HG03354 (cell line): ENCODE results near the gene HAUS7.

ENCODE experiments used
- ATAC-seq: cut with Tn5 transposase; IDR thresholded peaks from one replicate; pipeline ENCODE4 v1.9.1; 2021; ENCODE audit warnings: mild to moderate bottlenecking; ENCODE audit not compliant: unreplicated experiment, poor library complexity, severe bottlenecking

HAUS7 gene

DNA sequence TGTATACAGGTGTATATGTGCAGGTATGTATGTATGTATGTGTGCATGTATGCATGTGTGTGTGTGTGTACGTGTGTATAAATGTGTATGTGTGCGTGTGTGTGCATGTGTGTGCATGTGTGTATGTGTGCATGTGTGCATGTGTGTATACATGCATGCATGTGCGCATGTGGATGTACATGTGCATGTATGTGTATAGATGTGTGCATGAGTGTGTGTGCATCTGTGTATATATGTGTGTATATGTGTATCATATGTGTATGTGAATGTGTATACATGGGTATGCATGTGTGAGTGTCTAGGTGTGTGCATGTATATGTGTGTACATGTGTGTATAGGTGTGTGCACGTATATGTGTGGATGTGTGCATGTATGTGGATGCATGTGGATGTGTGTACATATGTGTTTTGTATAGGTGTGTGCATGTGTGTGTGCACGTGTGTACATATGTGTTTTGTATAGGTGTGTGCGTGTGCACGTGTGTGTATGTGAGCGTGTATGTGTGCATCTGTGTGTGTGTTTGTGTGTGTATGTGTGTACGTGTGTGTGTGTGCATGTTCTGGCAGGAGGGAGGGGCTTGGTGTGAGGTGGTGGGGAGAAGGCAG is 30.4 kb upstream of the HAUS7 start:
- ATAC-seq, result no peak

DNA sequence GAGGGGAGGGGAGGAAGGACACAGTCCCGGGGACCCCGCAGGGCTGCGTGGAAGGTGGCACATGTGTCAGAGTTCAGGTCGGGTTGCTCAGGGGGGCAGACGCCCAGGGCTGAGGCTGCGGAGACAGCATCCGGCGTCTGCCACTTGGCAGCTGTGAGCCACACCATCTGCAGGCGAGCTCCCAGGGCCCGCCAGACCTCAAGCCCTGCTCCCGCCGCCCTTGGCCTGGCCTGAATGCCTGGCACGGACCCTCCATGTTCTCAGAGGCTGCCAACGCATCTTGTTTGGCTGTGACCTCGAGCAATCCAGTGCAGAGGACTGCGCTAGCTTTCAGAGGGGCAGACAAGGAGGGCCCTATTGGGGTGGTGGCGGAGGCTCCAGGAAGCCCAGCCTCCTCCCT is 29.5 kb upstream of the HAUS7 start:
- ATAC-seq, result no peak

DNA sequence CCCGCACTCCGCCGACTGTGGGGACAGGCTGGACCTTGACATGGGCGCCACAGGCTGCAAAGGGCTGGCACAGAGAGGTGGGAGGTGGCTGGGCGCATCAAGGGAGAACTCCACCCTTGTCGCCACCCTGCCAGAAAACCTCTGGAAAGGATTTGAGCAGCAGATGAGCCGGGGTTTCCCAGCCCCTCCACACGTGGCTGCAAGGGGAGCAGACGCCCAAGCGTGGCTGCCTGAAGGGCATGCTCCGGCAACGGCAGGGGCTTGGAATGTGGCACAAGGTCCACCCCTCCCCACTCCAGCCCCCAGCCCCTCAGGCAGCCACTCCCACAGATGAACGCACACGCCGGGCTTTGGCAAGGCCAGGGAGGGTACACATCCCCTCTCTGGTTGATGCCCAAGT is 29.0 kb upstream of the HAUS7 start:
- ATAC-seq, result no peak

DNA sequence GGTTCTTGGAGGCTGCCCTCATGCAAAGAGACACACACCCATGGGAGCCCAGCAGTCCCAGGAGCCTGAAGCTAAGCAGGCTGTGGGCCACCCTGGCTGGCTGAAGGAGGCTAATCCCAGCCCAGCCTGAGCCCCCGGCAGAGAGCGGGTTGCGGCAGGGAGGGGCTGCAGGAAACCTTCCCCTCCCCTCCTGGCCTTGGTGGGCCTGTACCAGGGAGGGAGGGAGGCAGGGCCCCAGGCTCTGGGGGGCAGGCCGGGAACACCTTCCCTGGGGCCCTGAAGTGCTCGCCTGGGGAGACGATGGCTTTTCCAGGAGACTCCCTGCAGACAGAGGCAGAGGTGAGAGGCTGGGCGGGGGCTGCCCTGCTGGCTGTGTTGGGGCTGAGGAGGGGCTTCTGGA is 28.1 kb upstream of the HAUS7 start:
- ATAC-seq, result no peak

DNA sequence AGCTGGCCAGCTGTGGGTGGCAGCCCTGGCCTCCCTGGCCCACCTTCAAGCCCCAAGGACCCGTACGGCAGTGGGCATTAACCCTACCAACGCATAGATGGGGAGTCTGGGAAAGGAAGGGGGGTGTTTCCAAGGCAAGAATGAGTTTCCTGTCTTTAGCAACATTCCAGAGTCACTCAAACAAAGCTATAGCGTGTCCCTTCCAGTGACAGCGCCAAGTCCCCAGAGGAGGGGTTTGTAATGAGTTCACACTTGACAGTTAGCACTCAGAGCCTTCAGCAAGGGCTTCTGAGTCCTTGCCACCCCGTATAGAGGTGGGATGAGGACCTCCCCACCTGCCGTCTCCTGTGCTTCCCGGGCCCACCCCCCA is 26.2 kb upstream of the HAUS7 start:
- ATAC-seq, result no peak

DNA sequence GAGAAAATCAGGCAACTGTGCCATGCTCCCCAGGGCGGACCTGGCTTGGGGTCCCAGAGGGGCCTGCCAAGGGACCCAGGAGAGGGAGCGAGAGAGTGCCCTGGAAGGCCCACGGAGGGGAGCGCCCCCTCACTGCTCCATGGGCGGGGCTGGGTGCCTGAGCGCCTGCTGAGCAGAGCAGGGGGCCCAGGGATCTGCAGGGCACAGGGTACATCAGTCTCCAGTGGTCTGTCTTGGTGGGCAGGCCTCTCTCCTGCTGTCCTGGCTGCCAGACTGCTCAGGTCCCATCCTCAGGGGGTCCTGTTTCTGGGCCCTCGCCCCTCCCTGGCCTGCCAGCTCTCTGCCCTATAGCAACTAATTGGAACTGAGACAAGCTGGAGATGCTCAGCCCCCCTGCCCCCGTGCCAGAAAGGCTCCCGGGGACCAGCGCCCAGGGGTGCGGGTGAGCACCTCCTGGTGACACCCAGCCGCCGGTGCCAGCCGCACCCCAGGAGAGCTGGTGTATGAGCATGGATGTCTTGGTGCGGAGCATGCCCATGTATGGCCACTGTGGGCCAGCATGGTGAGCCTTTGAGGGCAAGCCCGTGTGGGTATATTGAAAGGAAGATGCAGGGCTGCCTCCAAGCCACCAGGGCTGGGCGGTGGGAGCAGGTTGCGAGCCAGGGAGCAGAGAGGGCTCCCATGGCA is 25.7 kb upstream of the HAUS7 start:
- no peak for ATAC-seq

DNA sequence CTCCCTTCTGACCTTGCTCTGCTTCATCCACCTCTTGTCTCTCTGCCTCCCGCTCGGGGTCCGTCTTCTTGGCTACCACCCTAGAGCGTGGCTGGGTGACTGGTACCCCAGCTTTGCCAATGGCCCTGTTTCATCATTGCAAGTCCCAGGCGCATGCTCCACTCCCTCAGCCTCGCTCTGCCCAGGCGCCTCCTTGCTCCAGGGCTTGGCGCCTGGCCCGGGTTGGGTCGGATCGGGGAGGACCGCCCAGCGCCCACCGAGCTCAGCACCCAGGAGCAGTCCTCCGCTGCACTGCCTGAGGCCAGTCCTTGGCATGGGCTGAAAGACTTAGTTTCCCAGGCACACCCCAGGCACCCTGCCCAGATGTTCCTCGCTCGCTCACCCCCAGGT is 25.0 kb upstream of the HAUS7 start:
- no peak for ATAC-seq

DNA sequence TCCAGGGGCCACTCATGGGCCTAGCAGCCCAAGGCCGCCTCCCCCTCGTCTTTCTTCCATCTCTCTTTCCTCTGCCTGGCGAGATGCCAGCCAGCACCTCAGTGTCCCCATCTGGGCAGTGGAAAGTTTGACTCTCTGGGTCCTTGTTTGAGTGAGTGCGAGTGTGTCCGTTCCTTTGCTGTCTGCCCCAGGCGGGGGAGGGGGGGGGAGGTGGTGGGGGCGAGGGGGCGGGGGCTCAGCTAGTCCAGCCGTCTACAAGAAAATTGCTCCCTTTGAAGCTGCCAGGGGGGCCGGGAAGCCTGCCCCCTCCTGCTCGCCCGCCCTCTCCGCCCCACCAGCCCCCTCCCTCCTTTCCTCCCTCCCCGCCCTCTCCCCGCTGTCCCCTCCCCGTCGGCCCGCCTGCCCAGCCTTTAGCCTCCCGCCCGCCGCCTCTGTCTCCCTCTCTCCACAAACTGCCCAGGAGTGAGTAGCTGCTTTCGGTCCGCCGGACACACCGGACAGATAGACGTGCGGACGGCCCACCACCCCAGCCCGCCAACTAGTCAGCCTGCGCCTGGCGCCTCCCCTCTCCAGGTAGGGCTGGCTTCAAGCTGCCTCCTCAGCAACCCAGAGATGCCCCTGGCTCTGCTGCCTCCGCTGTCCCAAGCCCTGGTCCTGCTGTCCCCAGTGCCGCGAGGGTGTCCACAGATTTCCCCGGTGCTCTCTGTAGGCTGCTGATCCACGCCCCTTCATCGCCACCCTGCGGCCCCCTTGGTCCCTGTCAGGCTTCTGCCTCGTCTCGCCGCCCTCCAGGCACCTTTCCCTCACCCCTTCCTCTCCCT is 24.4 kb upstream of the HAUS7 start, which contains the start of gene BGN:
TSS of gene BGN (plus strand) at position 440 of the 821 bp plus-strand sequence. CDS start 9,652 bp downstream, outside the sequence.
- no peak for ATAC-seq

DNA sequence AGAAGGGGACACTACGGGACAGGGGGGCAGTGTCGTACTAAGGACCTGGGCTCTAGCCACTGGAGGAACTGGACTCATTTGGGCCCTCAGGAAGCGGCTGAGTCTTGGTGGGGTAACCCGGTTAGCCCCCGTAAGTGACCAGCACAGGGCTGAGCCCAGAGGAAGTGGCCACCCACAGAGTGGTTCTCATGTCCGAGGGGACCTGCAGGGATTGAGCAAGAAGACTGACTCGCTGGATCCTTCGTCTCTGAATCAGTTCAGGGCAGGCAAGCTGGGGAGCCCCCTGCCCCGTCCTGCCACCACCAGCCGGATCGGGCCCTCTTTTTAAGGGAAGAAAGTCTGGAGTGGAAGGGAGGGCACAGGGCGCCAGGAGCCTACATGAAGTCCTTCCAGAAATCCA is 23.7 kb upstream of the HAUS7 start:
- no peak for ATAC-seq

DNA sequence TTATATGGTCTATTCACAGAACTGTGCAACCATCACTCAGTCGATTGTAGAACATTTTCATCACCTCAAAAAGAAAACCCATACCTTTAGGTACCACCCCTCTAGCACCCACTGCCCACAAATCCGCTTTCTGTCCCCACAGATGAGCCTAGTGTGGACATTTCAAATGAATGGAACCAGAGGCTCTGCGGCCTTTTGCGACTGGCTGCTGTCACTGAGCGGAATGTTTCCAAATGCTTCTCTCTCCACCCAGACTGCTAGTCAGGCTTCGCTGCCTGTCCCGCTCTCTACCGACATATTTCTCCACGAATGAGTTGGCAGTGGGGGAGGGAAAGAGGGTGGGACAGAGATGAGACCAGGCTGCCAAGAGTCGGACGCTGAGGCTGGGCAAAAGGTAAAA is 22.7 kb upstream of the HAUS7 start:
- no peak for ATAC-seq

DNA sequence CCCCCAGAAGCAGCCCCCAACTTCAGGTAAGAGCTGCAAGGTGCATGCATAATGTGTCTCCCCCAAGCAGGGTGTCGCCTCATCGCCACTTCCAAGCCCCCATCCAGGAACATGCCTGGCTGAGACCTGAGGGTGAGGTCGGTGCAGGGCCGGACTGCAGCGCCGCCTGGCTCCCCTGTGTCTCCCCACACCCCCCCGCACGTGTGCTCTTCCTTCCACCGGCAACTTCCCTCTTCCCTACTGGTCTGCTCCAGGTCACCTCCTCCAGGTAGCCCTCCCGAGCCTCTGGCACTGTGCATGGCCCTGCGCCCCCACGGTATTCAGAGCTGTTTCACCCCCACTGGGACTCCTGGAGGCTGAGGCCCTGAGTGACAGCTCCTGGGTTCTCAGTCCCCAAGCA is 22.2 kb upstream of the HAUS7 start:
- no peak for ATAC-seq

DNA sequence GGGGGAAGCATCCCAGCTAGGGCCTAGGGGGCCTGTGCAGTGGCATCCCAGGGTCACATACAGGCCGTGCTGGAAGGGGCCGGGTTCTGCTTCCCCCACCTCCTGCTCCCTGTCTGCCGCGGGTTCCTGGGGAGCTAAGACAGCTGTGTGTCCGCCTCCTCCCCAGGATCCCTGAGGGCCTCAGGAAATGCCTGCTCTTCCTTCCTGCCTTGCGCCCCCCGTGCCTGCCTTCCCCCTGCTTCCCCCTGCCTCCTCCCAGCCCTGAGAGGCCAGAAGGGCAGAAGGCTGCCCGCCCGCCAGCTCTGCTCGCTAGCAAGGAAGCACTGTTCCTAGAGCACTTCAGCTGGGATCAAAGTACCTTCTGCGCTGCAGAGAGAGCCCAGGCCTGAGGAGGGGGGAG is 21.5 kb upstream of the HAUS7 start:
- no peak for ATAC-seq

DNA sequence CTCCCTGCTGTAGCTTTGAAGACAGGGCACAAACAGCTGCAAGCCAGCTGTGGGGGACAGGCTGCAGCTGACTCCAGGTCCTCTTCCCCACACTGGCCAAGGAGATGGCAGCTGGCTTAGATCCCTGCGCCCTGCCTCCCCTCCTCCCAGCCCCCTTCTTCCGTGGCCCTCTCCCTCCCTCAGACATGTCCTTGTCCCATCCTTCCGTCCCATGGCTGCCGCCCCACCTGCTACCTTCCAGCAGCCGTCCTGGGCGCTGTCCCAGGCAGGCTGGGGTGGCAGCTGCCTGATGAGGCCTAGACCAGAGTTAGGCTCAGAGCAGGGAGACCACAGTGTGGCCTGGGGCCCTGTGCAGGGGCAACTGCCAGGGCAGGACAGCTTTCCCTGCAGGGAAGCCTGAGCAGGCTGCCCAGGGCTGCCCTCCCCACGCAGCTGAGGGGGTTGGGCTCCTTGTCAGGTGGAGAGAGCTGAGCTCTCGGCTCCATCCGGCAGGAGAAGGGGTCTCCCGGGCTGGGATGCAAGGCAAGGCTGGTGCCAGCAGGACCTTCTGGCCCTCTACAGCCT is 21.1 kb upstream of the HAUS7 start:
- no peak for ATAC-seq

DNA sequence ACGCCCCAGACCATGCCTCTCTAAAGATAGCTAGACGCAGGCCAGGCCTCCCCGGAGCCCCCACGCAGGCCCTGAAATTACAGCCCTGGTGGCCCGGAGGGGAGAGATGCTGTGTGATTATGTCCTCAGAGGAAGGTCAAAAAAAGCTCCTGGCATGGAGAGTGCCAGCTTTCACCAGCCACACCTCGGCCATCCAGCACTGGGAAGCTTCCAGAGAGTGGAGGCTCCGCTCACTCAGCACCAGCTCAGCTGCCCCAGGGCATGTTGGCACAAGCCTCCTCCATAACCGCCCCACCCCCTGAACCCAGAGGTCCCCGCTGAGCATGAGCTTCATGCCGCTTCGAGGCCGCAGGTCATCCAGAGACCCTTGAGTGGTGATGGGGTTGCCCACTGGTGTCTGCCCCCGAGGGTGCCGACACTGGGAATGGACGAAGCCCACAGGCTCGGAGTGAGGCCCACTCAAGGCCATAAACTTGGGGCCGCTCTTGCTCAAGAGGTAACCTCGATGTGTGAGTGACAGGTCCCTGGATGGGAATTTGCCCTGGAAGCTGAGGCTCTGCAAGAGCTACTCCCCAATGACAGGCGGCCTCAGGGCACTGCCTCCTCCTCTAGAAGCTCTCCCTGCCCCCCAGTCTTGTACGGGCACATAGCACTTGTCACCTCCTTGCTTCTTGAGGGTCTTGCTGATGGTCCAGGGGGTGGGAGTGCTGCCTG is 20.0 kb upstream of the HAUS7 start:
- ATAC-seq, result no peak

DNA sequence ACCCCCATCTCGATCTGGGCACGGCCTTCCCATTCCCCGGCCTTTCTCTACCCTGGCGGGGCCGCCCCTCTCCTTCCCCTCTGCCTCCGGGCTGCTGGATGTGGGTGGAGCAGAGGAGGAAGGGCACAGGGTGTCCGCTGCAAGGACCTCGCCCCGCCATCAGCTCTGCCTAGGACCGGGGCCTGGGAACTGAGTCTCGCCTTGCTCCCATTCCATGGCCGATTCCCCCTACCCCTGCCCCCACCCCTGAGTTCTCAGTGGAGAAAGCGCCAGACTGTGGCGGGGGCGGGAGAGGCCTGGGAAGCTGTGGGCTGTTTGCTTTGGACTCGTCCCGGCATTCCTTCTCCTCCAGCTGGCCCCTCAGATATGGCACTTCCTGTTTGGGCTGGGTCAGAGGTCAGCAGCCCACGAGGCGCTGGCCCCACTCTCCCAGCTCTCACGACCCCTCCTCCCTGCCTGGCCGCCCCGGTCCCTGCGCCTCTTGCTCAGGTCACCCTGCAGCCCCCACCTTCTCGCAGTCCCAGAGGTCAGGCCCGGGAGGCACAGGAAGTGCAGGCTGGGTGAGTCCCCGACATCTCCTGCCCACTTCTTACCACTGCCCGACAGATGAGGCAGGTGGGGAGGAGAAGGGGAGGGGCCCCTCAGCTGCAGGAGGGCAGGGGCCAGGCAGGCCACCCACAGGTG is 18.0 kb upstream of the HAUS7 start:
- ATAC-seq, result no peak

DNA sequence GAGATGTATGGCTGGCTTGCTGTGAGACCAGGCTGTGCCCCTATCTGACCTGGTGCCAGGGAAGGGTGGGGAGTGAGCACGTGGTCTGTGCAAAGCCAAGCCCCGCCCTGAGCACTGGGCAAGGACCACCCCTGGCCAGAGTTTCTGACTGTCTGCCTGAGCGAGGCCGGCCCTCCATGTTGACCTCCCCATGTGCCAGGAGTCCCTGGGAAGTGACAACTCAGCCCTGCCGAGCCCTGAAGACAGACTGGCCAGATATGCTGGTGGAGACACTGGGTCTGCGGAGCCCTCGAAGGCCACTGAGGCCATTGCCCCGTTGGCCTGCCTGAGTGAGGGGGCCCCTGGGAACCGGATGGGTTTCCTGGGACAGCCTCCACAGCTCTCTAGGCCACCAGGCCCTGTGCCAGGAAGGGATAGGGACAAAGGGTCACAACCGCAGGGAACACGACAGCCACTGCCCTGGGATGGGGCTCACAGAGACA is 17.3 kb upstream of the HAUS7 start:
- no peak for ATAC-seq

DNA sequence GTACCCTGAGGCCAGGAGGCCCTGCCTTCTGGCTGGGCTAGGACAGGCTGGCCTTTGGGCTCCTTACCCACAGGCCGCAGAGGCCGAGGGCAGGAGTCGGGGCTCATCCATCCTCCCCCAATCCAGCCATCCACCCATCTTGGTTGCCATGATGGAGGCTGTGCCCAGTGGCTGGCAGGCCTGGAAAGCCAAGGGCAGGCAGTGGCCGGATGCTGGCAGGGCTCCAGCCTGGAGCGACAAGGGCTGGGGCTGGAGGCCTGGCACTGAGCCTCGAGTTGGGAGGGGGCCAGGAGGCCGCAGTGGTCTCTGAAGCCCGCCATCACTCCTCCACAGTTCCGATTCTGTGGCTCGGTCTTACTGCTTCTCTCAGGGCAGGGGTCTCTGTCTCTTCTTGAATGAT is 15.8 kb upstream of the HAUS7 start:
- no peak for ATAC-seq

DNA sequence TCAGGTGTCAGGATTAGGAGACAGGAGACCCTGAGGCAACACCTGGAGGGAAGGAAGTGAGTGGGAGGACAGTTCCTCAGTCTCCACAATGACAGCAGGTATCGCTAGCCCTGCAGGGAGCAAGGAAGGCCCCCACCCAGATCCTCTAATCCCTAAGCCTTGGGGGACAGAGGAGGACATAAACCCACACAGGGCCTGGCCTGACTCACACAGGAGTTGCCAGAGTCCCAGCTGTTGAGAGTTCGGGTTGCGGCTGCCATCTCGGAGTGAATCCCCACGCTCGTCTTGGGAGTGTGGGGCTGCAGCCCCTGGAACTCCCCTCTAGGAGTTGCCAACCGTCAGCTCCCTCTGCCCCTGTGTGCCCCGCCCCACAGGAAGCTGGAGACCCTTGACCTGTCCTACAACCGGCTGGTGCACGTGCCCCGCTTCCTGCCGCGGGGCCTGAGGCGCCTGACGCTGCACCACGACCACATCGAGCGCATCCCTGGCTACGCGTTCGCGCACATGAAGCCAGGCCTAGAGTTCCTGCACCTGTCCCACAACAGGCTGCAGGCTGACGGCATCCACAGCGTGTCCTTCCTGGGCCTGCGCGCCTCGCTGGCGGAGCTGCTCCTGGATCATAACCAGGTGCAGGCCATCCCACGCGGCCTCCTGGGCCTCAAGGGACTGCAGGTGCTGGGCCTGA is 15.2 kb upstream of the HAUS7 start:
- ATAC-seq, result no peak
